Fibroblast of pulmonary artery (primary cell): ENCODE measurements around the gene HAAO.

ENCODE experiments used
- DNase-seq: peaks from one replicate; pipeline ENCODE4 v3.0.0-alpha.2; 2010; ENCODE audit warnings: low read depth
- H3K4me3 ChIP-seq: replicated peaks from 2 replicates; pipeline ENCODE4 v1.5.1; 2011; ENCODE audit warnings: low read depth, mild to moderate bottlenecking, control low read depth, low read length, moderate library complexity
- TF ChIP-seq, protein P1 (sequence below): IDR thresholded peaks from 2 replicates; pipeline ENCODE4 v1.5.1; 2011; ENCODE audit warnings: mild to moderate bottlenecking, control low read depth, low read length, inconsistent platforms; ENCODE audit errors: missing control alignments

Gene HAAO

GRCh38 chr2:42769583-42770287 is 22.6 kb downstream of the HAAO start:
- TF ChIP-seq, protein P1, sequence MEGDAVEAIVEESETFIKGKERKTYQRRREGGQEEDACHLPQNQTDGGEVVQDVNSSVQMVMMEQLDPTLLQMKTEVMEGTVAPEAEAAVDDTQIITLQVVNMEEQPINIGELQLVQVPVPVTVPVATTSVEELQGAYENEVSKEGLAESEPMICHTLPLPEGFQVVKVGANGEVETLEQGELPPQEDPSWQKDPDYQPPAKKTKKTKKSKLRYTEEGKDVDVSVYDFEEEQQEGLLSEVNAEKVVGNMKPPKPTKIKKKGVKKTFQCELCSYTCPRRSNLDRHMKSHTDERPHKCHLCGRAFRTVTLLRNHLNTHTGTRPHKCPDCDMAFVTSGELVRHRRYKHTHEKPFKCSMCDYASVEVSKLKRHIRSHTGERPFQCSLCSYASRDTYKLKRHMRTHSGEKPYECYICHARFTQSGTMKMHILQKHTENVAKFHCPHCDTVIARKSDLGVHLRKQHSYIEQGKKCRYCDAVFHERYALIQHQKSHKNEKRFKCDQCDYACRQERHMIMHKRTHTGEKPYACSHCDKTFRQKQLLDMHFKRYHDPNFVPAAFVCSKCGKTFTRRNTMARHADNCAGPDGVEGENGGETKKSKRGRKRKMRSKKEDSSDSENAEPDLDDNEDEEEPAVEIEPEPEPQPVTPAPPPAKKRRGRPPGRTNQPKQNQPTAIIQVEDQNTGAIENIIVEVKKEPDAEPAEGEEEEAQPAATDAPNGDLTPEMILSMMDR: no peak
- DNase-seq: no peak

GRCh38 chr2:42768706-42769256 is 23.6 kb downstream of the HAAO start:
- TF ChIP-seq, protein P1: no peak
- DNase-seq: no peak

More at GRCh38 chr2:42769583-42770287, 22.6 kb downstream of the HAAO start:
- H3K4me3 ChIP-seq: no peak overlapping the region

DNA sequence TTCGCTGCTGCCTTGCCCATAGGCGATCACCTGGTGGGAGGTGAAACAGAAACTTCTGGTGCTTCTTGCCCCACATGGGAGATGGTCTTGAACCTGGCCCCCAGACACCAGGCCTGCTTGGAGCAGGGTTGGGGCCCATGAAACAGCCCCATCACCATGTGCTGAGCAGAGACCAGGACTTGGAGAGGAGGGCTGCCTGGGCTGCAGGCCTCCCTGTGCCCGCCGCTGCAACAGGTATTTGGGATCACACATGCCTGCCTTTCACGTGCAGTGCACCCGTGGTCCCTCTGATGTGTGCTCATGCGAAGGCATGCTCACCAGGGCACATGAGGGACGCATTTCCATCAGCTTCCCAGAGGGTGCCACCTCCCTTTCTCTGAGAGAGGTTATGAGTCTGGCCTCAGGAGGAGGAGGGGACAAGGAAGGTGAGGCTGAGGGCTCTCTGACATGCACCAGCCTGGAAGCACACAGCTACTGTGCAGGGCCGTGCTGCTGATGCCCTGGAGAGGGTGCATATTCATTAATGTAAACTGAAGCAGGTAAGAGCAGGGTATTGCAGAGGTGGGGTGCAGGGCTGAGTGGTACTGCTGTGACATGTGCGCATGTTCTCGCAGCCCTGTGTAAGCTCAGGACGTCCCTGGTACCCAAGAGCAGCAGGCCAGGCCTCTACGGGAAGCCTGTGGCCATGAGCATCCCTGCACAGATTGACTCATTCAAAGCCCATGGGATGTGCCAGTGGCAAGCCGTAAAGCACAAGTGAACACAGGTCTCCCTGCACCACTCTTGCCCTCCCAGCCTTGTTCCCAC is 24.3 kb downstream of the HAAO start:
- DNase-seq: no peak
- TF ChIP-seq, protein P1: no peak
- no peak overlapping the region for H3K4me3 ChIP-seq

More at GRCh38 chr2:42768706-42769256, 23.6 kb downstream of the HAAO start:
- no peak overlapping the region for H3K4me3 ChIP-seq

GRCh38 chr2:42767080-42767898 is 25.1 kb downstream of the HAAO start:
- no peak overlapping the region for H3K4me3 ChIP-seq
- TF ChIP-seq, protein P1: no peak
- no peak for DNase-seq

- no peak overlapping the region for H3K4me3 ChIP-seq
- TF ChIP-seq, protein P1: no peak
- no peak for DNase-seq
These were observed 26.7 kb downstream of the HAAO start for GRCh38 chr2:42765686-42766085.

DNA sequence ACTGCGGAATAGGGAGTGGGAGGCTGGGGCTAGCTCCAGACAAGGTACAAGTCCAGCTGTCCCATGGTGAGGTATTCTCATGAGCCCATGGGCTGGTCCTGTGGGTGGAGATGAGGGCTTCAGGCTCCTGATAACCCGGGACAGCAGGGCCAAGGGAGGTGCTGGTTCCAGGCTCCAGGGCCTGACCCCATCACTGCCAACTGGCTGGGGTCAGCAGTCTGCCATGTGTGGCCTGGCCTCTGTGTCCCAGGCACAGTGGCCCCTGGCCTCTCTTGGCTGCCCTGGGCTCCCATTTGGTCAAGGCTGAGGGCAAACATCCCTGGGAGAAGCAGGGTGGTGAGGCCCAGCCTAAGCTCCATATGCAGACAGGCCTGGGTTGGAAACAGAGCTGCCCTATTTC is 27.5 kb downstream of the HAAO start:
- TF ChIP-seq, protein P1: no peak
- H3K4me3 ChIP-seq: no peak overlapping the region
- DNase-seq: no peak
